Natural killer cell (primary cell): ENCODE data around the gene TOP3B. TPM values are rescaled to one million over a fixed set of nuclear protein-coding genes. Genes with fewer than 3 reads are reported as not detected.

Experiments
- ATAC-seq, 3 donors: fragments of 150-1000 bp in 2 of 3; fragments of 200-7000 bp in 1 of 3; cut with Tn5 transposase; 1 replicate in 1 of 3; 2 replicates in 2 of 3; pipeline ENCODE4 v1.10.0; 2021; ENCODE audit warnings: mild to moderate bottlenecking in 2 of 3, moderate library complexity in 2 of 3
- DNase-seq, 2 donors: peaks; one replicate each; pipeline versions ENCODE4 v3.0.0 to v3.0.0-alpha.2; 2013 to 2021; ENCODE audit warnings: mixed read lengths in 1 of 2
- H3K27ac ChIP-seq: one replicate; pipeline ENCODE4 v1.5.1; 2013; ENCODE audit warnings: mild to moderate bottlenecking, low read length
- H3K27me3 ChIP-seq: one replicate; pipeline ENCODE4 v1.6.1; 2013; ENCODE audit warnings: low read length; ENCODE audit not compliant: control insufficient read depth, insufficient read depth
- H3K36me3 ChIP-seq: one replicate; pipeline ENCODE4 v1.6.1; 2013; ENCODE audit warnings: low read length; ENCODE audit not compliant: control insufficient read depth, insufficient read depth
- H3K4me1 ChIP-seq: one replicate; pipeline ENCODE4 v1.6.1; 2013; ENCODE audit warnings: low read length; ENCODE audit not compliant: control insufficient read depth, insufficient read depth
- H3K4me3 ChIP-seq: one replicate; pipeline ENCODE4 v1.5.1; 2013; ENCODE audit warnings: low read length
- H3K9me3 ChIP-seq: one replicate; pipeline ENCODE4 v1.6.1; 2013; ENCODE audit warnings: low read length; ENCODE audit not compliant: control insufficient read depth, insufficient read depth
- H3K27ac Mint-ChIP-seq, 2 donors: one replicate each; pipeline ENCODE4 v1.8.0; 2022; ENCODE audit warnings: mild to moderate bottlenecking in 2 of 2, mixed read lengths in 2 of 2, moderate library complexity in 1 of 2
- H3K27me3 Mint-ChIP-seq, 2 donors: one replicate each; pipeline ENCODE4 v1.8.0; 2022; ENCODE audit warnings: low read depth in 2 of 2, mixed read lengths in 2 of 2
- H3K36me3 Mint-ChIP-seq: one replicate; pipeline ENCODE4 v1.8.0; 2022; ENCODE audit warnings: mixed read lengths
- H3K4me1 Mint-ChIP-seq, 2 donors: one replicate each; pipeline ENCODE4 v1.8.0; 2022; ENCODE audit warnings: mixed read lengths in 2 of 2
- H3K4me3 Mint-ChIP-seq: one replicate; pipeline ENCODE4 v1.8.0; 2022; ENCODE audit warnings: mild to moderate bottlenecking, moderate library complexity, mixed read lengths
- H3K9me3 Mint-ChIP-seq, 2 donors: one replicate each; pipeline ENCODE4 v1.8.0; 2022; ENCODE audit warnings: mixed read lengths in 2 of 2
- CTCF ChIP-seq: fragments of 200-600 bp; IDR thresholded peaks from one replicate; pipeline ENCODE4 v1.8.0; 2022; ENCODE audit warnings: antibody characterized with exemption
- WGBS: methylation state at CpG from one replicate; pipeline ENCODE4 v1.1.7; 2013; ENCODE audit warnings: missing lambda C conversion rate; ENCODE audit not compliant: insufficient coverage; 5-methylcytosine and 5-hydroxymethylcytosine counted together
- intact Hi-C: fragments of 100-400 bp; cut with micrococcal nuclease; formaldehyde crosslinking; loops from one replicate; pipeline ENCODE4 v1.14.2; 2022
- total RNA-seq, 4 donors: library from RNA; stranded (reverse); fragments of 120-200 nt in 1 of 4; gene quantifications; one replicate each; pipeline versions ENCODE4 v1.2.3 to v1.2.4, GENCODE V29; 2013 to 2022

TOP3B gene
- total RNA-seq, 3 donors from 2014 or later (not counting 1 experiment from before 2014, with no cell fraction given) = 45.8 to 66.0 (median 62.7) TPM

DNA sequence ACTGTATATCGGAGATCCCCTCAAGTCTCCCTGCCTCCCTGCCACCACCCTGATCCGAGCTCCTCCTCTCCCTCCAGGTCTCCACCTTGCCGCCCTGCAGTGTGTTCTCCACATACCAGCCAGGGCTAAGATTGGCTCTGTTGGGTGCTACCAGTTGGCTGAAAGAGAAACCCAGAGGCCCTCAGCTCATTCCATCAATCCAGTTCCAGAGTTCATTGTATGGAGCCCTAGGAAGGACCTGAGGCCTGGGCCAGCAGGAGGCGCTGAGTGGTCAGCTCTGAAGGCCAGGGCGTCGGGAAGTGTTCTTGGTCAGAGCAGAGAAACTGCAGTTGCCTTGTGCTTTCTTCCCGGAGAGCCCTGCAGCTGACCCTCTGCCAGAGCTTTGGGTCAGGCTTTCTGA is 2.2 kb upstream of the TOP3B start:
- H3K4me3 ChIP-seq = no peak overlapping the region
- H3K27ac ChIP-seq = no peak overlapping the region
- Mint-ChIP-seq H3K36me3 (no peaks in the 10 kb centered on the region), H3K27me3 (peaks cover 6 to 8% of the 10 kb centered on the region in 2 donors), H3K4me3 (peak overlapping the region; percentile 47), H3K27ac (no peak overlapping the region), H3K9me3 (no peaks in the 10 kb centered on the region), H3K4me1 (peaks cover 19 to 27% of the 10 kb centered on the region in 2 donors)
- H3K36me3 ChIP-seq = no peaks in the 10 kb centered on the region
- no peaks in the 10 kb centered on the region for H3K9me3 ChIP-seq
- TF ChIP-seq CTCF = no peak
- no peak for DNase-seq
- H3K4me1 ChIP-seq = peaks cover 20% of the 10 kb centered on the region
- no peak for ATAC-seq
- intact Hi-C loops = no loop called here
- no peaks in the 10 kb centered on the region for H3K27me3 ChIP-seq
- WGBS = 81% methylated on average over 7 of the region's 7 CpGs

DNA sequence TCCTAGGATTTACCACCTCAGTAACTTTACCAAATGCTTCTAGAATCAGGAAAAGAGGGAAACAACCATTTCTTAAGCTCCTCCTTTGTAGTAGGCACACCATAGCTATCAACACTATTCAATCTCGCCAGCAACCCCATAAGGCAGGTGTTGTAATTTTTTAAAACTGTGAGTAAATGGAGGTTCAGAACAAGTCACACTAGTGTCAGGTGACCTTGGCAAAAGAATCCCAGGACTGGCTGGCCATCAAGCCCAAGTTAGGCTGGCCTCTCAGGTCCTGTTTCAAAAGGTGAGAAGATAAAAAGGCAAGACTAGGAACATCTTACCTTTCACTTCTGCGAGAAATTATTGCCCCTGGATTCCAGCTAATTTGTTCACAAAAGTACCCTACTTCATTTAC is 713 bp downstream of the TOP3B start:
- intact Hi-C loops = no loop called here
- Histone ChIP-seq H3K27me3 (no peaks in the 10 kb centered on the region), H3K27ac (peak overlapping the region; percentile 81), H3K9me3 (no peaks in the 10 kb centered on the region), H3K4me1 (peaks cover 20% of the 10 kb centered on the region), H3K36me3 (peaks cover 3% of the 10 kb centered on the region), H3K4me3 (peak overlapping the region; percentile 98)
- WGBS = 25% methylated on average over 1 of the region's 2 CpGs
- peak overlapping the region; percentile 94 for H3K4me3 Mint-ChIP-seq
- H3K27me3 Mint-ChIP-seq = no peaks in the 10 kb centered on the region
- ATAC-seq = no peak
- no peak for DNase-seq
- H3K9me3 Mint-ChIP-seq = no peaks in the 10 kb centered on the region
- no peak for TF ChIP-seq CTCF
- H3K36me3 Mint-ChIP-seq = no peaks in the 10 kb centered on the region
- peak overlapping the region; percentile 70 to 90 for H3K27ac Mint-ChIP-seq
- H3K4me1 Mint-ChIP-seq = peaks cover 28 to 52% of the 10 kb centered on the region in 2 donors

- Histone ChIP-seq H3K27ac (no peak overlapping the region), H3K36me3 (peaks cover 5% of the 10 kb centered on the region), H3K4me3 (no peak overlapping the region), H3K4me1 (peaks cover 20% of the 10 kb centered on the region), H3K9me3 (no peaks in the 10 kb centered on the region), H3K27me3 (no peaks in the 10 kb centered on the region)
- no peak for DNase-seq
- peak overlapping the region; percentile 31 for H3K4me3 Mint-ChIP-seq
- ATAC-seq = no peak
- no peaks in the 10 kb centered on the region for H3K9me3 Mint-ChIP-seq
- WGBS = 95% methylated on average over 7 of the region's 7 CpGs
- H3K27ac Mint-ChIP-seq = peak overlapping the region in 1 of 2 donors; percentile 90
- intact Hi-C loops = no loop called here
- no peaks in the 10 kb centered on the region for H3K36me3 Mint-ChIP-seq
- no peak for TF ChIP-seq CTCF
- H3K4me1 Mint-ChIP-seq = peaks cover 39 to 65% of the 10 kb centered on the region in 2 donors
- H3K27me3 Mint-ChIP-seq = no peaks in the 10 kb centered on the region
Observed at GRCh38 chr22:21980547-21980946, 2.0 kb downstream of the TOP3B start.
